ENCODE data around the gene TTC29. TPM values are rescaled to one million over a fixed set of nuclear protein-coding genes. Genes with fewer than 3 reads are reported as not detected.
"Not testable (repeated sequence)": the region's sequence is repeated elsewhere in the genome, so short reads cannot be mapped to it uniquely, and the experiment has no call there.

Gene TTC29
- polyA plus RNA-seq, 1 donor, result 0.10 TPM

DNA sequence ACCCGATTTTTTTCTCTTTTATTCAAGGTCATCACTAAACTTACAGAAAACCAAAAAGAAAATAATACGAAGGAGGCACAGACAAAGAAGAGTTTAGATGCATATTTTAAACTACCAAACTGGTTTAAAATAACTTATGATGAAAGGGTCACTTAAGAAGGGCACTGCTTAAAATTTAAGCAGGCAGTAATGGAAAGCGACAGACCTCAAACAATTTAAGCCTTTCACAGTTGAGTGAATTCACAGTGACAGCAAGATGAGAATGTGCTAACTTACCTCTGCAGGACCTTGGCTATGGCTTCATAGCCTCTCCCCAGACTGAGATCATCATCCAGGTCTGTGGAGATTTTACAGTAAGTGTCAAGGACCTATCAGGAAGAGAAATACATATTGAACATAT, 112.1 kb downstream of the TTC29 start:
- no peak overlapping the region for H3K4me3 ChIP-seq (ENCODE audit: low read length)
- H3K27ac ChIP-seq (ENCODE audit: low read length), result no peak overlapping the region
- no peaks in the 10 kb centered on the region for H3K36me3 ChIP-seq (ENCODE audit: control insufficient read depth, insufficient read depth, low read length)
- 83% methylated on average over 1 of the region's 3 CpGs for WGBS (ENCODE audit: insufficient coverage, low lambda C conversion rate)
- no peak for DNase-seq
- no peaks in the 10 kb centered on the region for H3K27me3 ChIP-seq (ENCODE audit: control insufficient read depth, insufficient read depth, low read length)
- H3K4me1 ChIP-seq (ENCODE audit: control insufficient read depth, insufficient read depth, low read length), result no peaks in the 10 kb centered on the region
- H3K9me3 ChIP-seq (ENCODE audit: control insufficient read depth, low read depth, low read length), result no peaks in the 10 kb centered on the region

DNA sequence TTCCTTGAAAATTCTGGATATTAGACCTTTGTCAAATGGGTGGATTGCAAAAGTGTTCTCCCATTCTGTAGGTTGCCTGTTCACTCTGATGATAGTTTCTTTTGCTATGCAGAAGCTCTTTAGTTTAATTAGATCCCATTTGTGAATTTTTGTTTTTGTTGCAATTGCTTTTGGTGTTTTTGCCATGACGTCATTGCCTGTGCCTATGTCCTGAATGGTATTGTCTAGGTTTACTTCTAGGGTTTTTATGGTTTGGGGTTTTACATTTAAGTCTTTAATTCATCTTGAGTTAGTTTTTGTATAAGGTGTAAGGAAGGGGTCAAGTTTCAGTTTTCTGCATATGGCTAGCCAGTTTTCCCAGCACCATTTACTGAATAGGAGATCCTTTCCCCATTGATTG, 122.7 kb downstream of the TTC29 start:
- no CpG with 5 or more reads among the region's 1 CpG for WGBS (ENCODE audit: insufficient coverage, low lambda C conversion rate)
- H3K27me3 ChIP-seq (ENCODE audit: control insufficient read depth, insufficient read depth, low read length); H3K27ac ChIP-seq (ENCODE audit: low read length); H3K4me3 ChIP-seq (ENCODE audit: low read length); H3K4me1 ChIP-seq (ENCODE audit: control insufficient read depth, insufficient read depth, low read length); DNase-seq; H3K9me3 ChIP-seq (ENCODE audit: control insufficient read depth, low read depth, low read length); H3K36me3 ChIP-seq (ENCODE audit: control insufficient read depth, insufficient read depth, low read length): not testable (repeated sequence)

DNA sequence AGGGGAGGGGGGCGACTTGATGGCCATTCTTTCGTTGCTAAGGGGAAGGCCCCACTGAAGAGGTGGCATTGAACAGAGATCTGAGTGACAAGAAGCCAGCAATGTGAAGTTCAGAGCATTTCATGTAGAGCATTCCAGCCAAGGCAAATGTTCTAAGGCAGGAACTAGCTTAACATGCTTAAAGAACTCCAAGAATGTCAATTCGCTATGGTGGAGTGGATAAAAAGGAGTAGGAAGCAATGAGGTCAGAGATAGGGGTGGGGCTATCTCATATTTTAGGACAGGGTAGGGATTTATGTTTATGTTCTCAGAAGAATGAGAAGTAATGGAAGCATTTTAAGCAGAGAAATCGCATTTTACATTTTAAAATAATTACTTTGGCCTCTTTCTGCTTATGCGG, 130.9 kb downstream of the TTC29 start:
- H3K27me3 ChIP-seq (ENCODE audit: control insufficient read depth, insufficient read depth, low read length), result no peaks in the 10 kb centered on the region
- 88% methylated on average over 1 of the region's 5 CpGs for WGBS (ENCODE audit: insufficient coverage, low lambda C conversion rate)
- H3K4me1 ChIP-seq (ENCODE audit: control insufficient read depth, insufficient read depth, low read length), result no peaks in the 10 kb centered on the region
- DNase-seq, result no peak
- H3K27ac ChIP-seq (ENCODE audit: low read length), result no peak overlapping the region
- H3K9me3 ChIP-seq (ENCODE audit: control insufficient read depth, low read depth, low read length), result no peaks in the 10 kb centered on the region
- no peaks in the 10 kb centered on the region for H3K36me3 ChIP-seq (ENCODE audit: control insufficient read depth, insufficient read depth, low read length)
- no peak overlapping the region for H3K4me3 ChIP-seq (ENCODE audit: low read length)

- DNase-seq, result no peak
- H3K9me3 ChIP-seq (ENCODE audit: control insufficient read depth, low read depth, low read length), result no peaks in the 10 kb centered on the region
- no peak overlapping the region for H3K4me3 ChIP-seq (ENCODE audit: low read length)
- H3K27me3 ChIP-seq (ENCODE audit: control insufficient read depth, insufficient read depth, low read length), result no peaks in the 10 kb centered on the region
- WGBS (ENCODE audit: insufficient coverage, low lambda C conversion rate), result no CpG with 5 or more reads among the region's 2 CpGs
- H3K4me1 ChIP-seq (ENCODE audit: control insufficient read depth, insufficient read depth, low read length), result no peaks in the 10 kb centered on the region
- H3K36me3 ChIP-seq (ENCODE audit: control insufficient read depth, insufficient read depth, low read length), result no peaks in the 10 kb centered on the region
- H3K27ac ChIP-seq (ENCODE audit: low read length), result no peak overlapping the region
Observed at GRCh38 chr4:146795711-146796110, 150.0 kb downstream of the TTC29 start.

DNA sequence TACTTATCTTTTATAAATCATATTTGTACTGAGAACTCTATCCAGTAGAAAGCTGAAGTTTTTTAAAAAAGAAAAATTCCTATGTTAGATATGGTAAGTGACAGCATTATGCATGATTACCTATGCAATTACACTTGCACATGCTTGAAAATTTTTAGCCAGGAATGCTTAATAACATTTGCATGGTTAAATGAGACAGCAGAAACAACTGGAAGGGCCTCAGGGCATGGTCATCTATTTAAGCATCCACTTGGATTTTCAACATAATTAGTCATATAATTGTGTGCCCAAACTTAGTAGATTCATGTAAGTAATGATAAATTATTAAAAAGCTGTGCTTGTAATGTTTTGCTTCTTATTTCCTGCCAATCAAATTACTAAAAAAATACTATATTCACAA, 151.9 kb downstream of the TTC29 start:
- Histone ChIP-seq H3K27me3 (ENCODE audit: control insufficient read depth, insufficient read depth, low read length) (no peaks in the 10 kb centered on the region), H3K9me3 (ENCODE audit: control insufficient read depth, low read depth, low read length) (no peaks in the 10 kb centered on the region), H3K36me3 (ENCODE audit: control insufficient read depth, insufficient read depth, low read length) (no peaks in the 10 kb centered on the region), H3K27ac (ENCODE audit: low read length) (no peak overlapping the region), H3K4me1 (ENCODE audit: control insufficient read depth, insufficient read depth, low read length) (no peaks in the 10 kb centered on the region), H3K4me3 (ENCODE audit: low read length) (no peak overlapping the region)
- DNase-seq, result no peak

DNA sequence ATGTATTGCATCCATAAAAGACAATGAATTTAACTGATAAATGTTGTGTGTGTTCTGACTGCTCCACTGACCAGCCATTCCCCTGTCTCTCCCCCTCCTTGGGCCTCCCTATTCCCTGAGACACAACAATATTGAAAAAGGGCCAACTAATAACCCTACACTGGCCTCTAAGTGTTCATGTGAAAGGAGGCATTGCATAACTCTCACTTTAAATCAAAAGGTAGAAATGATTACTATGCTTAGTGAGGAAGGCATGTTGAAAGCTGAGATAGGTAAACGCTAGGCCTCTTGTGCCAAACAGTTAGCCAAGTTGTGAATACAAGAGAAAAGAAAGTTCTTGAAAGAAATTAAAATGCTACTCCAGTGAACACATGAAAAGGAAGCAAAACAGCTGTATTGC, 154.2 kb downstream of the TTC29 start:
- Histone ChIP-seq H3K9me3 (ENCODE audit: control insufficient read depth, low read depth, low read length) (no peaks in the 10 kb centered on the region), H3K27me3 (ENCODE audit: control insufficient read depth, insufficient read depth, low read length) (no peaks in the 10 kb centered on the region), H3K4me1 (ENCODE audit: control insufficient read depth, insufficient read depth, low read length) (no peaks in the 10 kb centered on the region), H3K27ac (ENCODE audit: low read length) (no peak overlapping the region), H3K4me3 (ENCODE audit: low read length) (no peak overlapping the region), H3K36me3 (ENCODE audit: control insufficient read depth, insufficient read depth, low read length) (no peaks in the 10 kb centered on the region)
- DNase-seq, result no peak
- 71% methylated on average over 1 of the region's 1 CpG for WGBS (ENCODE audit: insufficient coverage, low lambda C conversion rate)

DNA sequence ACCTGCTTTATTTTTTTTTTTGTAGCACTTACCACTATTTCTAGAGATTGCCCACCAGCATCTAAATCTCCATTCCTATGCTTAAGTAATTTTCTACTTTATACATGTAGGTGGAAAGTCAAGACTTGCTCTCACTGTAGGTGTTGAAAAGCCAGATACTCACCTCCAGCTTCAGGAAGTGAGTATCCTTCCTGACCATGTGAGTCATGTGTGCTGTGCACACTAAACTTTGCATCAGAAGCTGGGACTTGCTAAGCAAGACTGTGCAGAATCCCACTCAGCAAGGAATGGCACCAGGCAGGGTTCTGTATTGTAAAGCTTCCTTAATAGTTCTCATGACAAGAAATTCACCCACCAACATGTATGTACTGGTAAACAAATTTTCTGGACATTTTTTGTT, 155.1 kb downstream of the TTC29 start:
- H3K4me3 ChIP-seq (ENCODE audit: low read length), result no peak overlapping the region
- no peaks in the 10 kb centered on the region for H3K4me1 ChIP-seq (ENCODE audit: control insufficient read depth, insufficient read depth, low read length)
- H3K27ac ChIP-seq (ENCODE audit: low read length), result no peak overlapping the region
- no peaks in the 10 kb centered on the region for H3K36me3 ChIP-seq (ENCODE audit: control insufficient read depth, insufficient read depth, low read length)
- no peaks in the 10 kb centered on the region for H3K27me3 ChIP-seq (ENCODE audit: control insufficient read depth, insufficient read depth, low read length)
- no peaks in the 10 kb centered on the region for H3K9me3 ChIP-seq (ENCODE audit: control insufficient read depth, low read depth, low read length)
- DNase-seq, result no peak

- Histone ChIP-seq H3K4me1 (ENCODE audit: control insufficient read depth, insufficient read depth, low read length) (no peaks in the 10 kb centered on the region), H3K36me3 (ENCODE audit: control insufficient read depth, insufficient read depth, low read length) (no peaks in the 10 kb centered on the region), H3K27ac (ENCODE audit: low read length) (no peak overlapping the region), H3K4me3 (ENCODE audit: low read length) (no peak overlapping the region), H3K9me3 (ENCODE audit: control insufficient read depth, low read depth, low read length) (no peaks in the 10 kb centered on the region), H3K27me3 (ENCODE audit: control insufficient read depth, insufficient read depth, low read length) (no peaks in the 10 kb centered on the region)
- 0% methylated on average over 1 of the region's 3 CpGs for WGBS (ENCODE audit: insufficient coverage, low lambda C conversion rate)
- DNase-seq, result no peak
Observed at GRCh38 chr4:146787731-146788130, 157.9 kb downstream of the TTC29 start.

DNA sequence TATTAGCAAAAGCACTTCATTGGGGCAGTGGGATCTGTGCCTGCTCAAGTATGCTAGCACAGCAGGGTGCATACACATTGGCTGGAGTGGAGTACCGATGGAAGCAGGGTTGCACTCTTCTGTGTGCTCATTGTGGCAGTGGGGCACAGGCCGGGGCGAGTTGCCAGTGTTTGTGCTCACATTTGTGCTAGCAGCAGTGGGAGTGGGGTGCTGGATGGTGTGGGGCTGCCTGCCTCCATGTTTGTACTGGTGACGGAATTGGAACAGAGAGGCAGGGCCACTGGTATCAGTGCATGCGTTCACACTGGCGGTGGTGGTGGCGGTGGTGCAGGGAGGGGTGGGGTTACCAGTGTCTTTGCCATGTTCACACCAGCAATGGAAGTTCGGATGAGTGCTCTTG, 169.0 kb downstream of the TTC29 start:
- no peaks in the 10 kb centered on the region for H3K27me3 ChIP-seq (ENCODE audit: control insufficient read depth, insufficient read depth, low read length)
- no CpG with 5 or more reads among the region's 8 CpGs for WGBS (ENCODE audit: insufficient coverage, low lambda C conversion rate)
- H3K4me1 ChIP-seq (ENCODE audit: control insufficient read depth, insufficient read depth, low read length), result no peaks in the 10 kb centered on the region
- H3K27ac ChIP-seq (ENCODE audit: low read length), result no peak overlapping the region
- no peaks in the 10 kb centered on the region for H3K9me3 ChIP-seq (ENCODE audit: control insufficient read depth, low read depth, low read length)
- H3K4me3 ChIP-seq (ENCODE audit: low read length), result no peak overlapping the region
- DNase-seq, result no peak
- no peaks in the 10 kb centered on the region for H3K36me3 ChIP-seq (ENCODE audit: control insufficient read depth, insufficient read depth, low read length)

GRCh38 chr4:146763560-146763959, 182.1 kb downstream of the TTC29 start:
- no peak for DNase-seq
- Histone ChIP-seq H3K4me1 (ENCODE audit: control insufficient read depth, insufficient read depth, low read length) (no peaks in the 10 kb centered on the region), H3K9me3 (ENCODE audit: control insufficient read depth, low read depth, low read length) (no peaks in the 10 kb centered on the region), H3K36me3 (ENCODE audit: control insufficient read depth, insufficient read depth, low read length) (no peaks in the 10 kb centered on the region), H3K27me3 (ENCODE audit: control insufficient read depth, insufficient read depth, low read length) (no peaks in the 10 kb centered on the region), H3K27ac (ENCODE audit: low read length) (no peak overlapping the region), H3K4me3 (ENCODE audit: low read length) (no peak overlapping the region)
- 100% methylated on average over 1 of the region's 2 CpGs for WGBS (ENCODE audit: insufficient coverage, low lambda C conversion rate)

DNA sequence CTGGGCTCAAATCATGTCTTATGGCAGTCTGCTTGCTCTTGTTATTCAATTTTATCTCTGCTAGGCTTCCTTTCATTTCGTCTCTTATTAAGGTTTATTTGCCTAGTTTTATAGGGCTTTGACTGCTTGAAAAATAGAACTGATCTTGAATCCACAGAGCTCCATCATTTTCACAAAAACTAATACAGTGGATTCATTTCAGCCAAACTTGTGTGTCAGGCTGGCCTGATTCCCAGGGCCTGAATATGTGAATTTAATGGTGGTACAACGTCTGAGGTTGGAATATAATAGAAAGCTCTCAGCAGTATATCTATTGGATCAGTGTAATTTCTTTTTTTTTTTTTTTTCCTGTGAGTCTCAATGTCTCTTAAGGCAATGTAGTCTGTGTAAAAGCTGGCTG, 183.6 kb downstream of the TTC29 start:
- H3K27me3 ChIP-seq (ENCODE audit: control insufficient read depth, insufficient read depth, low read length), result no peaks in the 10 kb centered on the region
- no peak for DNase-seq
- no peaks in the 10 kb centered on the region for H3K36me3 ChIP-seq (ENCODE audit: control insufficient read depth, insufficient read depth, low read length)
- H3K27ac ChIP-seq (ENCODE audit: low read length), result no peak overlapping the region
- no peaks in the 10 kb centered on the region for H3K9me3 ChIP-seq (ENCODE audit: control insufficient read depth, low read depth, low read length)
- H3K4me1 ChIP-seq (ENCODE audit: control insufficient read depth, insufficient read depth, low read length), result no peaks in the 10 kb centered on the region
- WGBS (ENCODE audit: insufficient coverage, low lambda C conversion rate), result no CpG with 5 or more reads among the region's 2 CpGs
- no peak overlapping the region for H3K4me3 ChIP-seq (ENCODE audit: low read length)
